ENCODE results near the gene LOXL1. TPM values are rescaled to one million over a fixed set of nuclear protein-coding genes. Genes with fewer than 3 reads are reported as not detected.

LOXL1 gene
- total RNA-seq, 1 donor from 2014 or later = 67.2 TPM

DNA sequence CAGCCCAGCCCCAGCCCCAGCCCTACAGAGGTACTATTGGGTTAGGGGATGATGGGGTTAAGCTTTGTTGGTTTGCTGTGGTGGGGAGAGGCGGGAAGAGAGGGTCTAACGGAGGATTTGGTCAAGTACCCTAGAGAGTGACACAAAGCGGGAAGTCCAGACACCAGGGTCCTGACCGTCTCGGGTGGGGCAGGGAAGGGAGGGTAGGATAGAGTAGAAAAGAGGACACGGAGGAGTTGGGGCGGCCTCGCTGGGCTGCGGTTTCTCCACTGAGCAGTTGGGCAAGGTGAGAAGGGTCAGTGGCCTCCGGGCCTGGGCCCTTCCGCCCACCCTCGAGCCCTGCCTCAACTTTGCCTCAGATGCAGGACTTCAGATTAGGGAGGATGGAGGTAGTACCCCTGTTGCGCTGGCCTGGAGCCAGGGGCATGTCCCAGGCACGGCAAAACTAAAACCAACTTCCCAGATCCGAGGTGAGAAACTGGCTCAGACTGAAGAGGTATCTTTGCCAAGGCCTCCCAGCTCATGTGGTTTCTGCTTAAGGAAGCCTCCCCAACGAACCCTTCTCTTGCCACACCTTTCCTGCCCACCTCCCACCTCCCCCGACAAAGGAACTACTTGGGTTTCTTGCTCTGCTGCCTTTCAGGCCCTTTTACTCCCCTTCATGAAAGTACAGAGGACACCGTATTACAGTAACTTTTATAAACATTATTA lies 68.8 kb downstream of the LOXL1 start:
- peaks cover 4% of the 10 kb centered on the region for H3K36me3 ChIP-seq (ENCODE audit: control insufficient read depth, insufficient read depth, low read length)
- no peak for DNase-seq (ENCODE audit: low read depth)
- TF ChIP-seq, protein P1, sequence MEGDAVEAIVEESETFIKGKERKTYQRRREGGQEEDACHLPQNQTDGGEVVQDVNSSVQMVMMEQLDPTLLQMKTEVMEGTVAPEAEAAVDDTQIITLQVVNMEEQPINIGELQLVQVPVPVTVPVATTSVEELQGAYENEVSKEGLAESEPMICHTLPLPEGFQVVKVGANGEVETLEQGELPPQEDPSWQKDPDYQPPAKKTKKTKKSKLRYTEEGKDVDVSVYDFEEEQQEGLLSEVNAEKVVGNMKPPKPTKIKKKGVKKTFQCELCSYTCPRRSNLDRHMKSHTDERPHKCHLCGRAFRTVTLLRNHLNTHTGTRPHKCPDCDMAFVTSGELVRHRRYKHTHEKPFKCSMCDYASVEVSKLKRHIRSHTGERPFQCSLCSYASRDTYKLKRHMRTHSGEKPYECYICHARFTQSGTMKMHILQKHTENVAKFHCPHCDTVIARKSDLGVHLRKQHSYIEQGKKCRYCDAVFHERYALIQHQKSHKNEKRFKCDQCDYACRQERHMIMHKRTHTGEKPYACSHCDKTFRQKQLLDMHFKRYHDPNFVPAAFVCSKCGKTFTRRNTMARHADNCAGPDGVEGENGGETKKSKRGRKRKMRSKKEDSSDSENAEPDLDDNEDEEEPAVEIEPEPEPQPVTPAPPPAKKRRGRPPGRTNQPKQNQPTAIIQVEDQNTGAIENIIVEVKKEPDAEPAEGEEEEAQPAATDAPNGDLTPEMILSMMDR (IDR thresholded peaks at IDR 0.05; ENCODE audit: insufficient read depth, low read length, poor library complexity, severe bottlenecking) = no peak
- H3K4me3 ChIP-seq (ENCODE audit: low read depth, low read length) = peak overlapping the region; percentile 94
- H3K27me3 ChIP-seq (ENCODE audit: control insufficient read depth, insufficient read depth, low read length) = no peaks in the 10 kb centered on the region

DNA sequence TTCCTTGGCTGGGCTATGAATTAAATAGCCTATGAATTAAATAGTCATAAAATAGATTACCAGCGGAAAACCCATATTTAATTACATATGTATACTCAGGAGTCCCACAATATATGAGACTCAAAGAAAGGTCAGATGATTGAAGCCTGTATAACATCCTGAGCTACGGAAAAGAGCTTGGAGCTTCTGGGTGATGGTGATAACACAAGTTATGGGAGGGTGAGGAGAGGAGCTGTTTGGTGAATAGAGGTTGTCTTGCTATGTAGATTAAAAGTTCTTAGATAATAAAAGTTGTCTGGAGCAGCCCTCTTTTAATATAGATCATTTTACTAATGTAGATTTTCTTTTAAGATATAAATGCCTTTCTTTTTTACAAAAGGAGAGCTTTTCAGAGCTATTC lies 70.0 kb downstream of the LOXL1 start:
- no peak for DNase-seq (ENCODE audit: low read depth)
- TF ChIP-seq, protein P1 (IDR thresholded peaks at IDR 0.05; ENCODE audit: insufficient read depth, low read length, poor library complexity, severe bottlenecking) = no peak
- H3K27me3 ChIP-seq (ENCODE audit: control insufficient read depth, insufficient read depth, low read length) = no peaks in the 10 kb centered on the region
- H3K4me3 ChIP-seq (ENCODE audit: low read depth, low read length) = peak overlapping the region; percentile 94
- peaks cover 4% of the 10 kb centered on the region for H3K36me3 ChIP-seq (ENCODE audit: control insufficient read depth, insufficient read depth, low read length)

DNA sequence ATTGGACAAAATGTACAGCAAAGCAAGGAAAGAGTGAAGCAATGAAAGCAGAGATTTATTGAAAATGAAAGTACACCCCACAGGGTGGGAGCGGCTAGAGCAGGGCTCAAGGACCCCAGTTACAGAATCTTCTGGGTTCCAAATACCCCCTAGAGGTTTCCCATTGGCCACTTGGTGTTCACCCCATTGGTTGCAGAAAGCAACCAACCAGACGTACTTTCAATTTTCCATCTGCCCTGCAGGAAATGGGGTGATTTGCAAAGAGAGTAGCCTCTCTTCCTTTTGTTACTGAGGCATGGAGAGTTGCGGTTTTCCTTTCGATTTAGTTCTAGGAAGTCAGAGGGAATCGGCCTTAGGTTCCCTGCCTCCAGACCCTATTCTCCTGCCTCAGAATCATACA lies 70.7 kb downstream of the LOXL1 start:
- DNase-seq (ENCODE audit: low read depth) = no peak
- no peaks in the 10 kb centered on the region for H3K27me3 ChIP-seq (ENCODE audit: control insufficient read depth, insufficient read depth, low read length)
- H3K36me3 ChIP-seq (ENCODE audit: control insufficient read depth, insufficient read depth, low read length) = peaks cover 4% of the 10 kb centered on the region
- TF ChIP-seq, protein P1 (IDR thresholded peaks at IDR 0.05; ENCODE audit: insufficient read depth, low read length, poor library complexity, severe bottlenecking) = no peak
- peak overlapping the region; percentile 94 for H3K4me3 ChIP-seq (ENCODE audit: low read depth, low read length)

DNA sequence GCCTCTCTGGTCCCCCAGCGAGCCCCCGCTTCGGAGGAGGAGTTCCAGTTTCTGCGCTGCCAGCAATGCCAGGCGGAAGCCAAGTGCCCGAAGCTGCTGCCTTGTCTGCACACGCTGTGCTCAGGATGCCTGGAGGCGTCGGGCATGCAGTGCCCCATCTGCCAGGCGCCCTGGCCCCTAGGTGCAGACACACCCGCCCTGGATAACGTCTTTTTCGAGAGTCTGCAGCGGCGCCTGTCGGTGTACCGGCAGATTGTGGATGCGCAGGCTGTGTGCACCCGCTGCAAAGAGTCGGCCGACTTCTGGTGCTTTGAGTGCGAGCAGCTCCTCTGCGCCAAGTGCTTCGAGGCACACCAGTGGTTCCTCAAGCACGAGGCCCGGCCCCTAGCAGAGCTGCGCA lies 71.7 kb downstream of the LOXL1 start:
- H3K36me3 ChIP-seq (ENCODE audit: control insufficient read depth, insufficient read depth, low read length) = peaks cover 4% of the 10 kb centered on the region
- TF ChIP-seq, protein P1 (IDR thresholded peaks at IDR 0.05; ENCODE audit: insufficient read depth, low read length, poor library complexity, severe bottlenecking) = no peak
- no peaks in the 10 kb centered on the region for H3K27me3 ChIP-seq (ENCODE audit: control insufficient read depth, insufficient read depth, low read length)
- H3K4me3 ChIP-seq (ENCODE audit: low read depth, low read length) = no peak overlapping the region
- DNase-seq (ENCODE audit: low read depth) = no peak

Other genes with a start within 250 kb of the LOXL1 start
- gene CD276, start 242.1 kb upstream of the LOXL1 start, total RNA-seq = 153 and 166 TPM in 2 replicates
- gene INSYN1, start 173.1 kb upstream of the LOXL1 start, total RNA-seq = 1.3 and 3.1 TPM in 2 replicates
- gene TBC1D21, start 52.9 kb upstream of the LOXL1 start, total RNA-seq = not detected in 2 replicates
- gene STOML1, start 65.8 kb downstream of the LOXL1 start, total RNA-seq = 13.6 and 18.3 TPM in 2 replicates
- gene PML, start 68.3 kb downstream of the LOXL1 start, total RNA-seq = 94.1 and 146 TPM in 2 replicates
- gene GOLGA6A, start 156.1 kb downstream of the LOXL1 start, total RNA-seq = not detected in 2 replicates
- 1.0 and 1.2 TPM in 2 replicates for gene ISLR2, start 204.1 kb downstream of the LOXL1 start, total RNA-seq
- gene ISLR, start 247.2 kb downstream of the LOXL1 start, total RNA-seq = 0.25 and 0.48 TPM in 2 replicates